CD4-positive, alpha-beta T cell treated with Interleukin-6 for 4 hours (primary cell): Measurements from ENCODE around the gene ADAMTSL3.
"Not testable (repeated sequence)": the region's sequence is repeated elsewhere in the genome, so short reads cannot be mapped to it uniquely, and the experiment has no call there.

Experiments
- DNase-seq: peaks from one replicate; pipeline ENCODE4 v3.0.0-alpha.2; 2020; ENCODE audit warnings: mixed read lengths

The ADAMTSL3 gene

GRCh38 chr15:84051146-84051545 lies 397.2 kb downstream of the ADAMTSL3 start:
- DNase-seq: not testable (repeated sequence)

GRCh38 chr15:84054544-84054943 lies 400.6 kb downstream of the ADAMTSL3 start:
- DNase-seq: not testable (repeated sequence)

GRCh38 chr15:84057714-84058331 lies 403.9 kb downstream of the ADAMTSL3 start:
- DNase-seq: no peak

- not testable (repeated sequence) for DNase-seq
These were observed 409.8 kb downstream of the ADAMTSL3 start for GRCh38 chr15:84063674-84064073.

GRCh38 chr15:84068674-84069073 lies 414.8 kb downstream of the ADAMTSL3 start:
- DNase-seq: not testable (repeated sequence)

GRCh38 chr15:84078038-84078437 lies 424.1 kb downstream of the ADAMTSL3 start:
- DNase-seq: not testable (repeated sequence)

- DNase-seq: not testable (repeated sequence)
These were observed 425.5 kb downstream of the ADAMTSL3 start for GRCh38 chr15:84079325-84079884.

GRCh38 chr15:84079885-84080777 lies 426.2 kb downstream of the ADAMTSL3 start:
- DNase-seq: peak; percentile 26

- DNase-seq: not testable (repeated sequence)
These were observed 426.8 kb downstream of the ADAMTSL3 start for GRCh38 chr15:84080778-84081084.

GRCh38 chr15:84081391-84082168 lies 427.7 kb downstream of the ADAMTSL3 start:
- no peak for DNase-seq

- no peak for DNase-seq
These were observed 428.8 kb downstream of the ADAMTSL3 start for GRCh38 chr15:84082739-84083138.

- DNase-seq: not testable (repeated sequence)
These were observed 432.1 kb downstream of the ADAMTSL3 start for GRCh38 chr15:84086071-84086470.
